GM12875 (cell line): ENCODE data around the gene N4BP3.
A peak's percentile ranks its signal among the peaks of the same experiment; 100 is the strongest.
"Not testable (repeated sequence)": the region's sequence is repeated elsewhere in the genome, so short reads cannot be mapped to it uniquely, and the experiment has no call there.

ENCODE experiments used
- H3K4me3 ChIP-seq: one replicate; pipeline ENCODE4 v1.5.1; 2011; ENCODE audit warnings: low read depth, low read length, control low read depth
- TF ChIP-seq, protein P1 (sequence below): IDR thresholded peaks from 2 replicates; pipeline ENCODE4 v1.5.1; 2011; ENCODE audit warnings: low read depth, mild to moderate bottlenecking, control low read depth, inconsistent platforms, low read length, moderate library complexity, borderline replicate concordance; ENCODE audit not compliant: insufficient read depth

N4BP3 gene

GRCh38 chr5:178113141-178113787 lies at the start of gene N4BP3:
N4BP3 (plus strand) TSS chr5:178113532; CDS start chr5:178119584, 6,052 bp downstream.
- TF ChIP-seq, protein P1, sequence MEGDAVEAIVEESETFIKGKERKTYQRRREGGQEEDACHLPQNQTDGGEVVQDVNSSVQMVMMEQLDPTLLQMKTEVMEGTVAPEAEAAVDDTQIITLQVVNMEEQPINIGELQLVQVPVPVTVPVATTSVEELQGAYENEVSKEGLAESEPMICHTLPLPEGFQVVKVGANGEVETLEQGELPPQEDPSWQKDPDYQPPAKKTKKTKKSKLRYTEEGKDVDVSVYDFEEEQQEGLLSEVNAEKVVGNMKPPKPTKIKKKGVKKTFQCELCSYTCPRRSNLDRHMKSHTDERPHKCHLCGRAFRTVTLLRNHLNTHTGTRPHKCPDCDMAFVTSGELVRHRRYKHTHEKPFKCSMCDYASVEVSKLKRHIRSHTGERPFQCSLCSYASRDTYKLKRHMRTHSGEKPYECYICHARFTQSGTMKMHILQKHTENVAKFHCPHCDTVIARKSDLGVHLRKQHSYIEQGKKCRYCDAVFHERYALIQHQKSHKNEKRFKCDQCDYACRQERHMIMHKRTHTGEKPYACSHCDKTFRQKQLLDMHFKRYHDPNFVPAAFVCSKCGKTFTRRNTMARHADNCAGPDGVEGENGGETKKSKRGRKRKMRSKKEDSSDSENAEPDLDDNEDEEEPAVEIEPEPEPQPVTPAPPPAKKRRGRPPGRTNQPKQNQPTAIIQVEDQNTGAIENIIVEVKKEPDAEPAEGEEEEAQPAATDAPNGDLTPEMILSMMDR: peak; percentile 33
- H3K4me3 ChIP-seq: peak within 1 kb of the TSS; percentile 97

DNA sequence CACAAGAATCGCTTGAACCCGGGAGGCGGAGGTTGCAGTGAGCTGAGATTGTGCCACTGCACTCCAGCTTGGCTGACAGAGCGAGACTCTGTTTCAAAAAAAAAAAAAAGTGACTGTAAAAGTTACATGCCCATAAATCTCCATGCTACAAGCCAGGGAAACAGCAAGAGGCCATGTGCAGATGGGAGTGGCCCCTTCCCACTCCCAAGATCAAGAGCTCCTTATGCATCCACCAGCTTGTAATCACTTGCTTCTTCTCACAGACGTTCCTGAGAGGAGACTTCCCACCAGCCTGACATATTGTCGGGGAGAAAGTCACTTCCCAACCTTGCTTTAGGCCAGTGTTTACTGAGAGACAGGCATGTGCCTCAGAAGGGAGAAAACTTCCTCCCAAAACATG lies 45.6 kb upstream of the N4BP3 start:
- TF ChIP-seq, protein P1: no peak

GRCh38 chr5:178068293-178068692 lies 45.0 kb upstream of the N4BP3 start:
- TF ChIP-seq, protein P1: no peak
- H3K4me3 ChIP-seq: no peak overlapping the region

More for the DNA sequence above, 45.6 kb upstream of the N4BP3 start:
- no peak overlapping the region for H3K4me3 ChIP-seq

DNA sequence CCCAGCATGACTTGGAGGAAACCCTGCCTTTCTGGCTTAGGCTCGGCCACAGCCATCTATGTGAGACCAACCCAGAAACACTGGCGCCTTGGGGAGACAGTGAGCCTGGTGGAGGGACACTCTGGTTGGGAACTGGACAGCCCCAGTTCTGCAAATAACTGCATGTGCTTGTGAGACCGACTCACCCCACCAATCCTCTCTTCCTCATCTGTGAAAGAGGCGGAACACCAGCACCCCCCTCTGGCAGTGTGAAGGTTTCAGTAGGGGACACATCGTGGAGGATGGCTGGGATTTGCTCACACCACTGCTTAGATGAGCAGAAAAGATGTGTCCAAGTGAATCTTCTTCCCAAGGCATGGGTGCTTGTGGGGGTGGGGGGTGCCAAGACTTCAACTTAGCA lies 43.4 kb upstream of the N4BP3 start:
- H3K4me3 ChIP-seq: no peak overlapping the region
- TF ChIP-seq, protein P1: peak; percentile 57; the same call in 1 of the 2 replicates

DNA sequence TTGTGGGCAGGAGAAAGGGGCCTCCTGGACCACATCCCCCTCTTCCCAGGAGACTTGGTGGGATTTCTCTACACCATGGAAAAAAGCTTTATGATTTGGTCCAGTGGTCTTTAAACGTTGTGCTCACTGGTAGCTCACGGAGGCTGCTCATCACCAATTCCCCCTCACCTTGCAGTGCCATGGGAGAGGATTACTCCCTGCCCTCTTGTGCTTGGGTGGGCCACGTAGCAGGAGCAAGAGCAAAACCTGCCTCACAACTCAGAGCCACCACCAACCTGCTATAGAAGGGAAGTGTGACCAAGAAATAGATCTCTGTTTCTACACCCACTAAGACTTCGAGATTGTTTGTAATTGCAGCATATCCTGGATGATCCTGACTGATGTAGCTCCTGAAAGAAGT lies 42.2 kb upstream of the N4BP3 start:
- no peak overlapping the region for H3K4me3 ChIP-seq
- TF ChIP-seq, protein P1: no peak

DNA sequence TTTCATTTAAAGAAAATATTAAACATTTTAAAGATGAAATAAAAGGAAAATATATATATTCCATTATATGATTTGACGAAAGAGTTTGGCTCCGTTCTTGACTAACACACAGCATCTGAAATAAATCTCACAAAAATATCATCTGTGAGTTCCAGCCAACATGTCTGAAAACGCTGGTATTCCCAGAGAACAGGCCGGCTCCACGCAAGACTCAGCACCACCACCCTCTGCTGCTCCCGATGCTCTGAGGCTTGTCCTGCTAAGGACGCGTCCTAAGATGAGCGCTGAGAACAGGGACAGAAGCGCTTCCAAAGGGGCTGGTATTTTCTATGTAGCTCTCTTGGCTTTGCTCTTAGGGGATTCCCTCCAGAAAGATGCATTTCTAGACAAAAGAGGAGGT lies 40.6 kb upstream of the N4BP3 start:
- TF ChIP-seq, protein P1: no peak
- H3K4me3 ChIP-seq: no peak overlapping the region

GRCh38 chr5:178074266-178074952 lies 38.9 kb upstream of the N4BP3 start:
- TF ChIP-seq, protein P1: peak; percentile 33; the same call in 1 of the 2 replicates
- H3K4me3 ChIP-seq: no peak overlapping the region

DNA sequence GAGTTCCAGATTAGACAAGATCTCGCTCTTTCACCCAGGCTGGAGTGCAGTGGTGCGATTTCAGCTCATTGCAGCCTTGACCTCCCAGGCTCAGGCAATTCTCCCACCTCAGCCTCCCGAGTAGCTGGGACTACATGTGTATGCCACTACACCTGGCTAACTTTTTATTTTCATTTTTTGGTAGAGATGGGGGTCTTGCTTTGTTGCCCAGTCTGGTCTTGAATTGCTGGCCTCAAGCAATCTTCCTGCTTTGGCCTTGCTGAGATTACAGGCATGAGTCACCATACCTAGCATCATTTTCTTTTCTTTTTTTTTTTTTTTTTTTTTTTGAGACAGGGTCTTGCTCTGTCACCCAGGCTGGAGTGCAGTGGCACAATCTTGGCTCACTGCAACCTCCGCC lies 36.4 kb upstream of the N4BP3 start:
- H3K4me3 ChIP-seq: not testable (repeated sequence)
